NCI-H2171 treated with DMSO at 0.1 percent for 48 hours (cell line): ENCODE measurements around the gene TMEM72.

ENCODE experiments used
- DNase-seq: peaks from one replicate; lab custom pipeline; 2025; lab: John Stamatoyannopoulos, UW

Gene TMEM72

DNA sequence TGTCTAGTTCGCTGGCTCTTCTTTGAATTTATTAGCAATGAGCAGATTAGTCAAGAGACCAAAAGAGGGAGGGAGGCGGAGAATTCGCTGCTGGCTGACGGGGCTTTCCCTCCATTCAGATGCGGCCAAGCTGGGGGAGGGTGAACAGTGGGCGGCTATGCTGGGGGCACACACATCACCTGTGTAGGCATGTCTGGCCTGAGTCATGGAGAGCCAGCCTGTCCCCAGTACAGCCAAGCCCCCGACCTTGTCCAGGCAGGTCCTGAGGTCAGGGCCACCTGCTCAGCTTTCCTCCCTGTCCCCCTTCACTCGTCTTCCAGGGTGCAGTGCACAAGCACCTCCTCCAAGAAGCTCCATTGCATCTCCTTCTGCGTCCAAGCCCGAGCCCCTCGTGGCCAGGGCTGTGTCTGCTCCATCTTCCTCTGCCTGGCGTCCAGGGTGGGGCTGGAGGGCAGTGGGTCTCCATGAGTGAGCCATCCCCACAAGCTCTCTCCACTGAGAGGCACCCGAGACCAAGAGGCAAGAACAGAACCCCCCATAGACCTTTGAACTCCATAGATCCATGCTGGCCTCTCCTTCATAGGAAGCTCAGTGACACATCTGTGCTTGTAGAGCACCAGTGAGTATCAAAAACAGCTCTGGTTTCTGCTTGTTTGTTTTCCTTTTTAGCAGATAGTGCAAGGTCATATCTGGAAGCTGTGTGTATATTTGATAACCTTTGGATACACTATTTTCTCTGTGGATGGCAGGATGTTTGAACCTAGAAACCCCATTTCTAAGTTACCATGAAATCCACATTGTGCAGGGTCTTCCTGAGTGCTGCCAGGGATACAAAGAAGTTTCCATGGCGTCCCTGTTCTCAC is 69.4 kb downstream of the TMEM72 start:
- no peak for DNase-seq

GRCh38 chr10:44981172-44982113 is 70.3 kb downstream of the TMEM72 start:
- no peak for DNase-seq

DNA sequence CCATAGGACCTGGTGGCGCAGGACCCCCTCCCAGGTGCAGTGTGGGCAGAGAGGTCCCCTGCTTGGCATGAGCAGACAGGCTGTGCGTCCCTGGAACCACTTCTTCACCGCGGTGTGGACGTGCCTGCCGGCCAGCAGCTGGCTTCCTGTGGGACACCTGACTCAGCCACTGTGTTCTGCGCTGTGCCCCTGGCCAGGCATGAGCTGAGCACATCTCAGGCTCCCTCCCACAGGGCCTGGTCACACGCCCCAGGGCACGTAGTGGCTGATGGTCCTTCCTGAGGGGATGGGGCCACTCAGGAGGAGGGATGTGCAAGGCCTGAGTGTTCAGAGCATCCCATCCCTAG is 71.0 kb downstream of the TMEM72 start:
- DNase-seq, result no peak

DNA sequence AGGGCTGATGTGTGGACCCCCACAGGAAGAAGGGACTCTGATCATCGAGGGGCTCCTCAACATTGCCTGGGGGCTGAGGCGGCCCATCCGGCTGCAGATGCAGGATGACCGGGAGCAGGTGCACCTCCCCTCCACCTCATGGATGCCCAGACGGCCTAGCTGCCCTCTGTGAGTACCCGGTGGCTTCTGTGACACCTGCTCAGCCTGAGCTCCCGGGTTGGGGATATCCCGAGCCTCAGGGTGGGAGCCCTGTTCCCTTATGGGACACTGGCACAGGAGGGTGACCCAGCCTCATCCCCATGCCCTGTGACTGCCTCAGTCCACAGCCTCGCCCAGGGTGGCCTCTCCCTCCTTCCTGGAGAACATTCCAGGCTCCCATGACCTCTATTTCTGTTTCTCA is 71.4 kb downstream of the TMEM72 start:
- no peak for DNase-seq

- no peak for DNase-seq
Observed at GRCh38 chr10:44983066-44983894, 72.1 kb downstream of the TMEM72 start.

DNA sequence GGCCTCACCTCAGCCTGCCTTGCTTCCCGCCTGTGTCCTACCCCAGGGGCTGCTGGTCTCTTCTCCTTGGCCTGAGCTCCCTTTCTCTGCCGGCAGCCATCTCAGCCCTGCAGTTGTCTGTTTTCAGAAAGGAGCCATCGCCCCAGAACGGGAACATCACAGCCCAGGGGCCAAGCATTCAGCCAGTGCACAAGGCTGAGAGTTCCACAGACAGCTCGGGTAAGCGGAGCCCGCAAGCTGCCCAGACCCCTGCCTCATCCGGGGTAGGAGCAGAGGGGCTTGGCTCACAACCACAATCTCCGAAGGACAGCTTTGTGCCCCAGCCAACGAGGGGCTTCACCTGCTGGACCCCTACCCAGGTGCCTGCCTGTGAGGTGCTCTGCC is 72.8 kb downstream of the TMEM72 start:
- no peak for DNase-seq

DNA sequence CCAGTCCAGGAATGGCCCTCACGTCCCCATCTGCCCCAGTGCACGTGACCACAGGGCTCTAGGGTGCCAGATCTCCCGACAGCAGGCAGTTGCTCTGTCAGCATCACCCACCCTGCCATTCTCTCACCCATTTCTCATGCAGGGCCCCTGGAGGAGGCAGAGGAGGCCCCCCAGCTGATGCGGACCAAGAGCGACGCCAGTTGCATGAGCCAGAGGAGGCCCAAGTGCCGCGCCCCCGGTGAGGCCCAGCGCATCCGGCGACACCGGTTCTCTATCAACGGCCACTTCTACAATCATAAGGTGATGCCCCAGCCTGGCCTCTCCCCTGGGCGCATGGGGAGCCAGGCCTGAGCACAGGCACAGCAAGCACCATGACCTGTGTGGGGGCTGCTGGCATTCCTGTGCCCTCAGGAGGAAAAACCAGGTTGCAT is 73.5 kb downstream of the TMEM72 start:
- DNase-seq, result no peak

GRCh38 chr10:44985175-44985681 is 74.1 kb downstream of the TMEM72 start:
- no peak for DNase-seq

DNA sequence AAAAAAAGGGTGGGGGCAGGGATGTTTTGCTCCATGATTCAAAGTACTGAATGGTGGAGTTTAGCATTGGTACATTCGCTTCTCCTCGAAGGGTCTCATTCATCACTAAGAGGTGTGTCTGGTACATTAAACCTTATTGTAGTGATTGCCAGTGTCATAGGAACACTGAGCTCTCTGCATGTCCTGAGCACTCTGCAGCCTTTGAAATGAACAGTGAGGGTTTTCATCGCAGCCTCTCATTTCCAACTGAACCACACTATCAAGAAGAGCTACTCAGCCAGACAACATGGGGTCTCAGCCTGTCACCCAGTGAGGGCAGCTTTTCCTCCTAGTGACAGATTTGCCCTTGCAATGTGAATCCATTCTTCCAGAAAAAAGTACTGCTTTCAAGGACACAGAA is 75.0 kb downstream of the TMEM72 start:
- no peak for DNase-seq
